ENCODE results near the gene KLHL40. TPM values are rescaled to one million over a fixed set of nuclear protein-coding genes. Genes with fewer than 3 reads are reported as not detected.

The KLHL40 gene
- total RNA-seq, 1 experiment from 2014 or later: not detected

DNA sequence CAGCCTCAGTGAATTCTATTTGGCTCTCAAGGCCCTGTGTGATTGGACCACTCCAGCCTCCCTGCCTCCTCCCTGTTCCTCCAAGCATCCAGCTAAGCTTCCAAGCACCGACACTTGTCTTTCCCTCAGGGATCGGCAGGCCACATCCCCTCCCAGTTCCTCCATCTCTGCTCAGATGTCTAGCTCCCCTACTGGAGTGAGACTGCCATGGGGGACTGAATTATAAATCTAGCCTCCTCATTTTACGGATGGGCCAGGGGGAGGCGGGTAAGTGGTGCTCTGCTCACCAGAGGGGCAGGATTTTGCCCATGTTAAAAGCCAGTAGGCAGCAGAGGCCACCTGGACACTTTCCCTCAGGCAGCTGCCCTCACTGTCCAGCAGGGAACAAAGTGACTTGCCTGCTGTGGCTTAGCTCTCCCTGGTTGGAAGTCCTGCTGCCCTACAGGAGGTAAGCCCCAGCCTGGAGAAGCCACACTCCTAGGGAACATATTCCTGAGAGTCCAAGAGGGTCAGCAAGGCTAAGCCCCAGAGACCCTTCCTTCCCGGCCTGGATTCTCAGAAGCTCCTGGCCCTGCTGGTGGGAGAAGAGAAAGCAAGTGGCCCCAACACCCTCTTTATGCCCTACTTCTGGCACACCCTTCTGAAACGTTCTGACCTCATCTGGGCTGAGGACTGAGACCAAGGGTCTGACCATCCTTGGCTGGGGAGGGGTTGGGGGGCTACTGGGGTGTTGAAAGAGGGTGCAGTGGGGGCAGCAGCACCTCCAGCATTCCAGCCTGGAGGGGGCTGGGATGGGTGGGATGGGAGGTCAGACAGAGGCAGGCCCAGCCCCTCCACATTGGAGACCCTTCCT, 26.4 kb downstream of the KLHL40 start:
- no CpG with 5 or more reads among the region's 6 CpGs for WGBS (ENCODE audit: extremely low coverage, insufficient read length, low lambda C conversion rate)
- no peaks in the 10 kb centered on the region for H3K79me2 ChIP-seq (ENCODE audit: insufficient read depth, low read length)
- H2AFZ ChIP-seq (ENCODE audit: low read length): no peak overlapping the region
- no peak overlapping the region for H2BK12ac ChIP-seq (ENCODE audit: insufficient read length, low read depth, low read length)
- no peak overlapping the region for H3K4ac ChIP-seq (ENCODE audit: low read depth, low read length)
- H4K91ac ChIP-seq (ENCODE audit: insufficient read length, low read depth, low read length): no peak overlapping the region
- no peaks in the 10 kb centered on the region for H3K4me1 Mint-ChIP-seq
- H3K36me3 Mint-ChIP-seq (ENCODE audit: insufficient read depth in 1 of 3, low read depth in 3 of 3): no peaks in the 10 kb centered on the region
- no peak overlapping the region for H2AK5ac ChIP-seq (ENCODE audit: insufficient read length, low read length)
- H3K9me3 Mint-ChIP-seq: no peaks in the 10 kb centered on the region; a peak in 1 of 5 replicates
- no peak overlapping the region for H2BK15ac ChIP-seq (ENCODE audit: low read depth, low read length)
- no peak overlapping the region for H3K14ac ChIP-seq (ENCODE audit: insufficient read depth, low read length)
- H3K9ac ChIP-seq (ENCODE audit: extremely low read depth, insufficient read length, low read length): no peak overlapping the region
- no peak overlapping the region for H2BK120ac ChIP-seq (ENCODE audit: low read depth, low read length, poor library complexity, severe bottlenecking)
- H3K79me1 ChIP-seq (ENCODE audit: insufficient read depth, low read depth, low read length, poor library complexity, severe bottlenecking): no peaks in the 10 kb centered on the region
- no peak overlapping the region for H4K8ac ChIP-seq (replicated peaks; ENCODE audit: insufficient read length, low read depth, low read length)
- no peak overlapping the region for H3K27ac Mint-ChIP-seq
- peak; percentile 28 for DNase-seq
- no peak overlapping the region for H3K23ac ChIP-seq (ENCODE audit: insufficient read length, low read depth, low read length)
- no peak overlapping the region for H3K4me3 Mint-ChIP-seq
- no peak overlapping the region for H3K56ac ChIP-seq (ENCODE audit: insufficient read length, low read depth, low read length)
- no peaks in the 10 kb centered on the region for H3K9me3 ChIP-seq (ENCODE audit: control insufficient read depth, low read depth, low read length)
- H4K5ac ChIP-seq (ENCODE audit: insufficient read length, low read depth, low read length): no peak overlapping the region
- H3K27ac ChIP-seq (ENCODE audit: insufficient read length, low read depth, low read length): no peak overlapping the region
- no peaks in the 10 kb centered on the region for H3K27me3 ChIP-seq (ENCODE audit: insufficient read depth, low read length)
- no peak overlapping the region for H3K18ac ChIP-seq (ENCODE audit: insufficient read length, low read depth, low read length)
- H3T11ph ChIP-seq (ENCODE audit: low read length): no peak overlapping the region
- TF ChIP-seq, protein P1, sequence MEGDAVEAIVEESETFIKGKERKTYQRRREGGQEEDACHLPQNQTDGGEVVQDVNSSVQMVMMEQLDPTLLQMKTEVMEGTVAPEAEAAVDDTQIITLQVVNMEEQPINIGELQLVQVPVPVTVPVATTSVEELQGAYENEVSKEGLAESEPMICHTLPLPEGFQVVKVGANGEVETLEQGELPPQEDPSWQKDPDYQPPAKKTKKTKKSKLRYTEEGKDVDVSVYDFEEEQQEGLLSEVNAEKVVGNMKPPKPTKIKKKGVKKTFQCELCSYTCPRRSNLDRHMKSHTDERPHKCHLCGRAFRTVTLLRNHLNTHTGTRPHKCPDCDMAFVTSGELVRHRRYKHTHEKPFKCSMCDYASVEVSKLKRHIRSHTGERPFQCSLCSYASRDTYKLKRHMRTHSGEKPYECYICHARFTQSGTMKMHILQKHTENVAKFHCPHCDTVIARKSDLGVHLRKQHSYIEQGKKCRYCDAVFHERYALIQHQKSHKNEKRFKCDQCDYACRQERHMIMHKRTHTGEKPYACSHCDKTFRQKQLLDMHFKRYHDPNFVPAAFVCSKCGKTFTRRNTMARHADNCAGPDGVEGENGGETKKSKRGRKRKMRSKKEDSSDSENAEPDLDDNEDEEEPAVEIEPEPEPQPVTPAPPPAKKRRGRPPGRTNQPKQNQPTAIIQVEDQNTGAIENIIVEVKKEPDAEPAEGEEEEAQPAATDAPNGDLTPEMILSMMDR (conservative IDR thresholded peaks at IDR 0.05): no peak; the same call in 1 of the 3 replicates
- H3K4me2 ChIP-seq (ENCODE audit: insufficient read depth, insufficient read length, low read length): no peak overlapping the region
- no peaks in the 10 kb centered on the region for H3K4me1 ChIP-seq (ENCODE audit: insufficient read depth, low read length)
- H2BK20ac ChIP-seq (ENCODE audit: low read depth, low read length, poor library complexity, severe bottlenecking): no peak overlapping the region
- no peaks in the 10 kb centered on the region for H4K20me1 ChIP-seq (ENCODE audit: control insufficient read depth, insufficient read depth, insufficient read length)
- no peaks in the 10 kb centered on the region for H3K23me2 ChIP-seq (ENCODE audit: insufficient read length, low read depth, low read length, poor library complexity, severe bottlenecking)
- no peak overlapping the region for H2BK5ac ChIP-seq (ENCODE audit: insufficient read length, low read length)
- H3K27me3 Mint-ChIP-seq (ENCODE audit: low read depth): peaks cover 2% of the 10 kb centered on the region; the same call in 1 of the 2 replicates

All from H9 (cell line).